HG02973 (cell line): ENCODE results near the gene TEF.

Experiments
- ATAC-seq: cut with Tn5 transposase; IDR thresholded peaks from one replicate; pipeline ENCODE4 v1.9.1; 2021; ENCODE audit warnings: moderate library complexity; ENCODE audit not compliant: unreplicated experiment

The TEF gene

GRCh38 chr22:41381329-41382097 lies at the start of gene TEF:
Gene TEF, plus strand, starts transcription at chr22:41381942. Its CDS starts 103 bp downstream, at chr22:41382045.
- ATAC-seq = peak; percentile 69

GRCh38 chr22:41332217-41332939 lies 49.4 kb upstream of the TEF start:
- no peak for ATAC-seq

GRCh38 chr22:41333806-41334205 lies 47.9 kb upstream of the TEF start:
- ATAC-seq = no peak

GRCh38 chr22:41334215-41334614 lies 47.5 kb upstream of the TEF start:
- ATAC-seq = no peak

- ATAC-seq = no peak
Observed at GRCh38 chr22:41334951-41335635, 46.6 kb upstream of the TEF start.

GRCh38 chr22:41338614-41339212 lies 43.0 kb upstream of the TEF start:
- ATAC-seq = no peak

GRCh38 chr22:41339823-41340222 lies 41.9 kb upstream of the TEF start:
- no peak for ATAC-seq

- ATAC-seq = no peak
Observed at GRCh38 chr22:41340357-41340756, 41.4 kb upstream of the TEF start.

GRCh38 chr22:41341012-41341411 lies 40.7 kb upstream of the TEF start:
- ATAC-seq = no peak

GRCh38 chr22:41341990-41342389 lies 39.8 kb upstream of the TEF start:
- no peak for ATAC-seq

- ATAC-seq = no peak
Observed at GRCh38 chr22:41343300-41343699, 38.4 kb upstream of the TEF start.

GRCh38 chr22:41343717-41344116 lies 38.0 kb upstream of the TEF start:
- ATAC-seq = no peak

- ATAC-seq = no peak
Observed at GRCh38 chr22:41344189-41344788, 37.5 kb upstream of the TEF start.

- ATAC-seq = no peak
Observed at GRCh38 chr22:41345807-41346335, 35.9 kb upstream of the TEF start.

- ATAC-seq = no peak
Observed at GRCh38 chr22:41347066-41347859, 34.5 kb upstream of the TEF start.

GRCh38 chr22:41348964-41349484 lies 32.7 kb upstream of the TEF start:
- ATAC-seq = no peak

- no peak for ATAC-seq
Observed at GRCh38 chr22:41350087-41350486, 31.7 kb upstream of the TEF start.

GRCh38 chr22:41351011-41351410 lies 30.7 kb upstream of the TEF start:
- ATAC-seq = no peak

- ATAC-seq = no peak
Observed at GRCh38 chr22:41352058-41352457, 29.7 kb upstream of the TEF start.
